GM12878 (cell line): ENCODE data around the gene SLC38A9.

ENCODE experiments used
- CEBPB ChIP-seq, 2 experiments: fragments of 150-350 bp in 1 of 2; IDR thresholded peaks; 2 replicates each; pipeline ENCODE4 v1.6.1; 2012 to 2014; ENCODE audit warnings: low read depth in 2 of 2, low read length in 2 of 2, borderline replicate concordance in 1 of 2, inconsistent platforms in 1 of 2
- IKZF1 ChIP-seq: fragments of 450-650 bp; conservative IDR thresholded peaks from 2 replicates; pipeline ENCODE4 v1.6.1; 2017; ENCODE audit warnings: antibody characterized with exemption, mild to moderate bottlenecking
- MAX ChIP-seq: IDR thresholded peaks from 2 replicates; pipeline ENCODE4 v1.6.1; 2012; ENCODE audit warnings: low read depth, low read length, improper control_type of control experiment

- no peak for TF ChIP-seq MAX
- TF ChIP-seq IKZF1, result no peak
- TF ChIP-seq CEBPB (IDR thresholded peaks at IDR 0.05; ENCODE audit: borderline replicate concordance in 1 of 2, low read depth in 2 of 2, low read length in 2 of 2), result no peak
These were observed 75.4 kb downstream of the SLC38A9 start for GRCh38 chr5:55636683-55637082.
